Midbrain (tissue), 1 donor: ENCODE measurements around the gene DOCK2.
"Not testable (repeated sequence)": the region's sequence is repeated elsewhere in the genome, so short reads cannot be mapped to it uniquely, and the experiment has no call there.

Source experiments
- DNase-seq: peaks from one replicate; lab custom pipeline; 2025; lab: John Stamatoyannopoulos, UW

The DOCK2 gene

GRCh38 chr5:169789417-169789940 lies 152.4 kb downstream of the DOCK2 start:
- no peak for DNase-seq

- no peak for DNase-seq
These were observed 154.2 kb downstream of the DOCK2 start for GRCh38 chr5:169791251-169791650.

- DNase-seq, result no peak
These were observed 158.3 kb downstream of the DOCK2 start for GRCh38 chr5:169795338-169795737.

- no peak for DNase-seq
These were observed 159.7 kb downstream of the DOCK2 start for GRCh38 chr5:169796731-169797130.

- DNase-seq, result no peak
These were observed 160.5 kb downstream of the DOCK2 start for GRCh38 chr5:169797577-169797976.

- no peak for DNase-seq
These were observed 161.4 kb downstream of the DOCK2 start for GRCh38 chr5:169798438-169798837.

GRCh38 chr5:169798906-169799660 lies 162.0 kb downstream of the DOCK2 start:
- DNase-seq, result no peak

GRCh38 chr5:169801324-169801777 lies 164.3 kb downstream of the DOCK2 start:
- no peak for DNase-seq

GRCh38 chr5:169801781-169802180 lies 164.7 kb downstream of the DOCK2 start:
- DNase-seq, result no peak

- no peak for DNase-seq
These were observed 166.3 kb downstream of the DOCK2 start for GRCh38 chr5:169803077-169803981.

- DNase-seq, result no peak
These were observed 167.8 kb downstream of the DOCK2 start for GRCh38 chr5:169804861-169805260.

GRCh38 chr5:169805527-169805934 lies 168.5 kb downstream of the DOCK2 start:
- no peak for DNase-seq

GRCh38 chr5:169805937-169806700 lies 169.0 kb downstream of the DOCK2 start:
- no peak for DNase-seq

- peak; percentile 2 for DNase-seq
These were observed 171.1 kb downstream of the DOCK2 start for GRCh38 chr5:169808118-169808581.

- not testable (repeated sequence) for DNase-seq
These were observed 171.8 kb downstream of the DOCK2 start for GRCh38 chr5:169808880-169809279.

- no peak for DNase-seq
These were observed 172.2 kb downstream of the DOCK2 start for GRCh38 chr5:169809281-169809680.

GRCh38 chr5:169810524-169810923 lies 173.4 kb downstream of the DOCK2 start:
- no peak for DNase-seq

GRCh38 chr5:169811023-169811422 lies 173.9 kb downstream of the DOCK2 start:
- DNase-seq, result no peak

- DNase-seq, result no peak
These were observed 174.6 kb downstream of the DOCK2 start for GRCh38 chr5:169811680-169812079.

- DNase-seq, result no peak
These were observed 175.7 kb downstream of the DOCK2 start for GRCh38 chr5:169812786-169813185.

- no peak for DNase-seq
These were observed 177.0 kb downstream of the DOCK2 start for GRCh38 chr5:169814045-169814444.

GRCh38 chr5:169814522-169814921 lies 177.4 kb downstream of the DOCK2 start:
- no peak for DNase-seq
